Smooth muscle cell (in vitro differentiated cells): ENCODE data around the gene FIBCD1. TPM values are rescaled to one million over a fixed set of nuclear protein-coding genes. Genes with fewer than 3 reads are reported as not detected.

Experiments used
- DNase-seq: peaks from one replicate; lab custom pipeline; 2025; ENCODE audit not compliant: unreplicated experiment; lab: John Stamatoyannopoulos, UW
- H2AFZ ChIP-seq: fragments of 200-600 bp; sonication (generic); 2 replicates; pipeline ENCODE4 v1.6.0; 2016; ENCODE audit warnings: antibody characterized with exemption, low read depth, mild to moderate bottlenecking
- H3F3A ChIP-seq: fragments of 200-600 bp; sonication (generic); 2 replicates; pipeline ENCODE4 v1.6.0; 2017; ENCODE audit warnings: antibody characterized with exemption, low read depth
- H3K27ac ChIP-seq: fragments of 200-600 bp; sonication (generic); 2 replicates; pipeline ENCODE4 v1.5.1; 2016; ENCODE audit warnings: low read depth, mild to moderate bottlenecking
- H3K27me3 ChIP-seq: fragments of 200-600 bp; sonication (generic); 2 replicates; pipeline ENCODE4 v1.6.1; 2016; ENCODE audit warnings: low read depth, mild to moderate bottlenecking
- H3K36me3 ChIP-seq: fragments of 200-600 bp; sonication (generic); 2 replicates; pipeline ENCODE4 v1.5.1; 2016; ENCODE audit warnings: low read depth
- H3K4me1 ChIP-seq: fragments of 200-600 bp; sonication (generic); 2 replicates; pipeline ENCODE4 v1.5.1; 2016; ENCODE audit warnings: low read depth
- H3K4me2 ChIP-seq: fragments of 200-600 bp; sonication (generic); 2 replicates; pipeline ENCODE4 v1.6.0; 2016; ENCODE audit warnings: mild to moderate bottlenecking
- H3K4me3 ChIP-seq: fragments of 200-600 bp; sonication (generic); 2 replicates; pipeline ENCODE4 v1.5.1; 2016; ENCODE audit warnings: mild to moderate bottlenecking
- H3K79me2 ChIP-seq: fragments of 200-600 bp; sonication (generic); 2 replicates; pipeline ENCODE4 v1.6.0; 2016; ENCODE audit warnings: low read depth, mild to moderate bottlenecking
- H3K9ac ChIP-seq: fragments of 200-600 bp; sonication (generic); 2 replicates; pipeline ENCODE4 v1.6.0; 2016; ENCODE audit warnings: low read depth
- H3K9me3 ChIP-seq: fragments of 200-600 bp; sonication (generic); replicated peaks from 2 replicates; pipeline ENCODE4 v1.5.1; 2016; ENCODE audit warnings: low read depth
- H4K20me1 ChIP-seq: fragments of 200-600 bp; sonication (generic); 2 replicates; pipeline ENCODE4 v1.6.0; 2016; ENCODE audit warnings: low read depth
- CTCF ChIP-seq: fragments of 200-600 bp; sonication (generic); IDR thresholded peaks from 2 replicates; pipeline ENCODE4 v1.5.1; 2017; ENCODE audit warnings: borderline replicate concordance, mild to moderate bottlenecking, antibody characterized with exemption; ENCODE audit not compliant: insufficient read depth, poor library complexity, severe bottlenecking
- WGBS: methylation state at CpG from one replicate; pipeline ENCODE4 v1.1.7; 2016; ENCODE audit warnings: low lambda C conversion rate; 5-methylcytosine and 5-hydroxymethylcytosine counted together
- polyA plus RNA-seq: library from polyadenylated mRNA; unstranded; fragments of >200 nt; fragmentation: Nextera tagmentation; extraction: Ambion mirVana; gene quantifications from 2 replicates; pipeline ENCODE4 v1.2.1, GENCODE V29; 2016
- total RNA-seq: library from RNA; depleted of rRNA; stranded (reverse); fragments of >200 nt; gene quantifications from 2 replicates; pipeline ENCODE4 v1.2.3, GENCODE V29; 2014

FIBCD1 gene
- total and polyA plus RNA-seq, 2 experiments from 2014 or later: 1.8 to 4.7 TPM

GRCh38 chr9:130937146-130938076 lies 1.6 kb downstream of the FIBCD1 start:
- Histone ChIP-seq H3K4me1 (peaks cover 13% of the 10 kb centered on the region), H3K4me3 (no peak overlapping the region), H2AFZ (no peak overlapping the region), H3K4me2 (peak overlapping the region; percentile 98), H3K9ac (no peak overlapping the region), H3K79me2 (no peaks in the 10 kb centered on the region), H4K20me1 (no peaks in the 10 kb centered on the region), H3K27ac (no peak overlapping the region), H3K9me3 (no peaks in the 10 kb centered on the region), H3K27me3 (peaks cover 40% of the 10 kb centered on the region), H3K36me3 (no peaks in the 10 kb centered on the region), H3F3A (no peaks in the 10 kb centered on the region)
- no peak for DNase-seq
- WGBS: 81% methylated on average over 19 of the region's 23 CpGs
- no peak for TF ChIP-seq CTCF

DNA sequence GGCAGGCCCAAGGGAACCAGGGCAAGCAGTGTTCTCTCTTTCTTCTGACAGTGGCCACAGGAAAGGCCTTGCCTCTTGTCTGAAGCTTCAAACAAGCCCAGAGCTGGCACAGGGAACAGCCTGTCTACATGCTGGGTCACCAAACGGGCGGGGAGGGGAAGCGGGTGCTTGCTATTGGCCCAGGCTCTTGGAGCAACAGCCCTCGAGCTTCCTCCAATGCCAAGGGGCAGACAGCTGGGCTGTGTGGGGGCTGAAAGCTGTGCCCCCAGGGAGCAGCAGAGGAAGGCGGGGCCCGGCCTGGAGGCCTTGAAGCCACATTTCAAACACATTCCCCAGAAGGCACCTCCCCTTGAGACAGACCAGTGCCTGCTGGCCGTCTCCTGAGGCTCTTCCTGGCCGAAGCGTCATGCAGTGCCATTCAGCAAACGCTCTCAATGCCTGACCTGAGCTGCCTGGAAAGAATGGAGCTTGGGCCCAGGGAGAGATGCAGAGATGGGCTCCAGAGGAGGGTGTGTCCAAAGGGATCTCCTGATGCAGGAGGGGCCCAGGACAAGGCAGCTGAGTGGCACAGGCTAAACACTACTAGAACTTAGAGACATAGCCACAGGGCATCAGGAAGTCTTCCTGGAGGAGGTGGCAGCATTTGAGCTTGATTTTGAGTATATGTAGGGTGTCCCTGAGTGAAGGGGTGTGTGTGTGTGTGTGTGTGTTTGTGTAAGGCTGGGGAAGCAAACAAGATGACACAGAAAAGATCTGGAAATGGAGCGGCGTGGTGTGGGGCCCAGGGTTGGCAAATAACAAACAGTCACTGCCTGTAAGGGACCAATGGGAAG lies 2.5 kb downstream of the FIBCD1 start:
- TF ChIP-seq CTCF: no peak
- Histone ChIP-seq H4K20me1 (no peaks in the 10 kb centered on the region), H3K9ac (no peak overlapping the region), H3K4me2 (no peak overlapping the region), H3K9me3 (no peaks in the 10 kb centered on the region), H3F3A (peaks cover 3% of the 10 kb centered on the region), H3K27me3 (peaks cover 34% of the 10 kb centered on the region), H2AFZ (no peak overlapping the region), H3K27ac (no peak overlapping the region), H3K36me3 (no peaks in the 10 kb centered on the region), H3K4me3 (no peak overlapping the region), H3K4me1 (peaks cover 13% of the 10 kb centered on the region), H3K79me2 (no peaks in the 10 kb centered on the region)
- DNase-seq: no peak
- 37% methylated on average over 12 of the region's 12 CpGs for WGBS

- DNase-seq: no peak
- no peaks in the 10 kb centered on the region for H3K9me3 ChIP-seq
- H3K4me2 ChIP-seq: no peak overlapping the region
- H3F3A ChIP-seq: peaks cover 3% of the 10 kb centered on the region
- peaks cover 30% of the 10 kb centered on the region for H3K27me3 ChIP-seq
- H3K9ac ChIP-seq: no peak overlapping the region
- no peaks in the 10 kb centered on the region for H3K79me2 ChIP-seq
- H2AFZ ChIP-seq: no peak overlapping the region
- H3K4me3 ChIP-seq: no peak overlapping the region
- no peak for TF ChIP-seq CTCF
- no peaks in the 10 kb centered on the region for H3K36me3 ChIP-seq
- 92% methylated on average over 13 of the region's 13 CpGs for WGBS
- no peaks in the 10 kb centered on the region for H4K20me1 ChIP-seq
- H3K4me1 ChIP-seq: peaks cover 13% of the 10 kb centered on the region
- H3K27ac ChIP-seq: no peak overlapping the region
These were observed 3.3 kb downstream of the FIBCD1 start for GRCh38 chr9:130935648-130936271.
